Measurements from ENCODE around the gene LCN12.

Gene LCN12

GRCh38 chr9:136951541-136952320, at the start of gene LCN12:
TSS of gene LCN12 (plus strand) at chr9:136952273. CDS start at chr9:136952328, 55 bp downstream.
- DNase-seq: peak; percentile 37

GRCh38 chr9:136903041-136903554, 49.0 kb upstream of the LCN12 start:
- DNase-seq: no peak

GRCh38 chr9:136906266-136906665, 45.8 kb upstream of the LCN12 start:
- no peak for DNase-seq

- DNase-seq: no peak
These were observed 44.8 kb upstream of the LCN12 start for GRCh38 chr9:136907011-136907914.

GRCh38 chr9:136910197-136910900, 41.7 kb upstream of the LCN12 start:
- DNase-seq: no peak

GRCh38 chr9:136910901-136911245, 41.2 kb upstream of the LCN12 start:
- no peak for DNase-seq

GRCh38 chr9:136913701-136914438, 38.2 kb upstream of the LCN12 start:
- no peak for DNase-seq

- no peak for DNase-seq
These were observed 36.3 kb upstream of the LCN12 start for GRCh38 chr9:136915632-136916329.

- no peak for DNase-seq
These were observed 35.5 kb upstream of the LCN12 start for GRCh38 chr9:136916330-136917184.

- no peak for DNase-seq
These were observed 34.2 kb upstream of the LCN12 start for GRCh38 chr9:136917902-136918301.

GRCh38 chr9:136920069-136920468, 32.0 kb upstream of the LCN12 start:
- DNase-seq: no peak

GRCh38 chr9:136920734-136921231, 31.3 kb upstream of the LCN12 start:
- no peak for DNase-seq

- DNase-seq: no peak
These were observed 30.8 kb upstream of the LCN12 start for GRCh38 chr9:136921307-136921706.

- DNase-seq: no peak
These were observed 30.4 kb upstream of the LCN12 start for GRCh38 chr9:136921718-136922117.

- DNase-seq: no peak
These were observed 29.5 kb upstream of the LCN12 start for GRCh38 chr9:136922540-136922939.

- DNase-seq: no peak
These were observed 28.2 kb upstream of the LCN12 start for GRCh38 chr9:136923881-136924280.

- no peak for DNase-seq
These were observed 26.5 kb upstream of the LCN12 start for GRCh38 chr9:136925414-136926153.

GRCh38 chr9:136926154-136926704, 25.8 kb upstream of the LCN12 start:
- DNase-seq: no peak

GRCh38 chr9:136926749-136927148, 25.3 kb upstream of the LCN12 start:
- no peak for DNase-seq

Data from NCI-H69 (cell line).